Loucy (cell line): ENCODE results near the gene ACAA2.

Experiments used
- H2AFZ ChIP-seq: fragments of 200-600 bp; sonication (generic); 2 replicates; pipeline ENCODE4 v1.6.0; 2016; ENCODE audit warnings: antibody characterized with exemption, mild to moderate bottlenecking, low read length, moderate library complexity
- H3F3A ChIP-seq: fragments of 200-600 bp; 2 replicates; pipeline ENCODE4 v1.6.0; 2016; ENCODE audit warnings: antibody characterized with exemption, low read depth, mild to moderate bottlenecking
- H3K27me3 ChIP-seq: fragments of 200-600 bp; sonication (generic); 2 replicates; pipeline ENCODE4 v1.6.1; 2014; ENCODE audit warnings: low read length, mild to moderate bottlenecking; ENCODE audit not compliant: insufficient read depth, poor library complexity, severe bottlenecking
- H3K36me3 ChIP-seq: fragments of 200-600 bp; sonication (generic); 2 replicates; pipeline ENCODE4 v1.6.1; 2016; ENCODE audit warnings: low read length; ENCODE audit not compliant: insufficient read depth
- H3K4me1 ChIP-seq: fragments of 200-600 bp; sonication (generic); 2 replicates; pipeline ENCODE4 v1.5.1; 2014; ENCODE audit warnings: low read length, mild to moderate bottlenecking; ENCODE audit not compliant: insufficient read depth, poor library complexity, severe bottlenecking
- H3K4me2 ChIP-seq: fragments of 200-600 bp; sonication (generic); 2 replicates; pipeline ENCODE4 v1.6.0; 2014; ENCODE audit warnings: antibody characterized with exemption, low read length, low read depth, mild to moderate bottlenecking; ENCODE audit not compliant: poor library complexity, severe bottlenecking
- H3K4me3 ChIP-seq: fragments of 200-600 bp; sonication (generic); 2 replicates; pipeline ENCODE4 v1.5.1; 2014; ENCODE audit warnings: low read length, mild to moderate bottlenecking, mixed read lengths; ENCODE audit not compliant: poor library complexity, severe bottlenecking
- H3K79me2 ChIP-seq: fragments of 200-600 bp; sonication (generic); 2 replicates; pipeline ENCODE4 v1.6.1; 2014; ENCODE audit warnings: low read length; ENCODE audit not compliant: insufficient read depth
- H3K9ac ChIP-seq: fragments of 200-600 bp; sonication (generic); 2 replicates; pipeline ENCODE4 v1.6.0; 2014; ENCODE audit warnings: mild to moderate bottlenecking, low read depth, low read length, moderate library complexity; ENCODE audit not compliant: poor library complexity, severe bottlenecking
- H3K9me2 ChIP-seq: fragments of 200-600 bp; sonication (generic); replicated peaks from 2 replicates; pipeline ENCODE4 v1.6.1; 2016; ENCODE audit warnings: low read depth, low read length, mixed read lengths
- H3K9me3 ChIP-seq: fragments of 200-600 bp; sonication (generic); 2 replicates; pipeline ENCODE4 v1.6.1; 2014; ENCODE audit warnings: mild to moderate bottlenecking, antibody characterized with exemption, low read length, low read depth; ENCODE audit not compliant: insufficient read depth
- H4K20me1 ChIP-seq: fragments of 200-600 bp; sonication (generic); 2 replicates; pipeline ENCODE4 v1.6.0; 2014; ENCODE audit warnings: antibody characterized with exemption, low read length, mild to moderate bottlenecking; ENCODE audit not compliant: insufficient read depth, poor library complexity, severe bottlenecking
- EZH2phosphoT487 ChIP-seq: fragments of 200-600 bp; IDR thresholded peaks from 2 replicates; pipeline ENCODE4 v1.6.1; 2018; ENCODE audit warnings: antibody characterized with exemption, mild to moderate bottlenecking, moderate library complexity, borderline replicate concordance
- TF ChIP-seq, protein P1 (sequence below): fragments of 200-600 bp; sonication (generic); conservative IDR thresholded peaks from 2 replicates; pipeline ENCODE4 v1.5.1; 2014; ENCODE audit warnings: mild to moderate bottlenecking, antibody characterized with exemption, low read length

The ACAA2 gene

DNA sequence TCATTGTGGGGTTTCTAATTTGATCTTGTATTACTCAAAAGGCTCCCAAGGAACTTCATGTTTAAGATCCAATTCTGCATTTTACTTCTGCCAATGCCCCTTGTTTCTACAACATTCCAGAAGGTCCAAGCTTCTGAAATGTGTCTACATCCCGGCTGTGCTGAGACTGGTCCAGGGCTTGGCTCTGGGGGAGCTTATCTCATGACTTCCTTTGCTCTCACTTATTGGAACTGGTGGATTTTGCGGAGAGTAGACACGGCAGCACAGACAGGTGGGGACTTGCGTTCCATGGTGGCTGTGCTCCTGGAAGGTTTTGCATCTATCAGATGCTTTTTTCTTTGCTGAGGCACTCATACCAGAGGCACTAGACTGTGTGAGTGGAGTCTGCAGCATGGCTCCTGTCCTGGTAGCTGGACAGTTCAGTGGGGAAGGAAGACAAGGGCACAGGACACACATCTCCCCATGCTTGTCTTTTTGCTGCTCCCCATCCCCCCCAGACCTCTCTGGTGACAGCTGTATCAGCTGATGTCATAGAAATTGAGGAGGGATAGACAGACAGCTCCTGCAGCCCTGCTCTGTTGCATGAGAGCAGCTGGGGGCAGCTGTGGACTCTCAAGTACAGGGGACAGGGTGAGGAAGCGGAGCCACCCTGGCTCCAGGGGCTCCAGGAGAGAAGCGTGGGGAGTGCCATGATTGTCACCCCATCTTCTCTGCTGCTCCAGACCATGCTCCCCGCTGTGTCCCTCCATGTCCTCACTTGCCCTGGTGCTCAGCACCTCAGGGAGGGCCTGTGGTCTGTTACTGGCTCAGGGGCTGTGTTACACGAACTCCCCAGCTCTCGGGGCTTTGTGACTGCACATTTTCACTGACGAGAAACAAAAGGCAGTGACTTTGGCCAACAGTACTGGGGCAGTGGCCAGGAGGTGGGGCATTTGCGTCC is 46.0 kb downstream of the ACAA2 start:
- H2AFZ ChIP-seq, result no peak overlapping the region
- H3K4me2 ChIP-seq, result no peak overlapping the region
- no peaks in the 10 kb centered on the region for H3K4me1 ChIP-seq
- TF ChIP-seq, protein P1, sequence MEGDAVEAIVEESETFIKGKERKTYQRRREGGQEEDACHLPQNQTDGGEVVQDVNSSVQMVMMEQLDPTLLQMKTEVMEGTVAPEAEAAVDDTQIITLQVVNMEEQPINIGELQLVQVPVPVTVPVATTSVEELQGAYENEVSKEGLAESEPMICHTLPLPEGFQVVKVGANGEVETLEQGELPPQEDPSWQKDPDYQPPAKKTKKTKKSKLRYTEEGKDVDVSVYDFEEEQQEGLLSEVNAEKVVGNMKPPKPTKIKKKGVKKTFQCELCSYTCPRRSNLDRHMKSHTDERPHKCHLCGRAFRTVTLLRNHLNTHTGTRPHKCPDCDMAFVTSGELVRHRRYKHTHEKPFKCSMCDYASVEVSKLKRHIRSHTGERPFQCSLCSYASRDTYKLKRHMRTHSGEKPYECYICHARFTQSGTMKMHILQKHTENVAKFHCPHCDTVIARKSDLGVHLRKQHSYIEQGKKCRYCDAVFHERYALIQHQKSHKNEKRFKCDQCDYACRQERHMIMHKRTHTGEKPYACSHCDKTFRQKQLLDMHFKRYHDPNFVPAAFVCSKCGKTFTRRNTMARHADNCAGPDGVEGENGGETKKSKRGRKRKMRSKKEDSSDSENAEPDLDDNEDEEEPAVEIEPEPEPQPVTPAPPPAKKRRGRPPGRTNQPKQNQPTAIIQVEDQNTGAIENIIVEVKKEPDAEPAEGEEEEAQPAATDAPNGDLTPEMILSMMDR, result no peak
- no peak for TF ChIP-seq EZH2phosphoT487
- no peaks in the 10 kb centered on the region for H3K9me2 ChIP-seq
- no peaks in the 10 kb centered on the region for H3F3A ChIP-seq
- no peak overlapping the region for H3K4me3 ChIP-seq
- H3K9me3 ChIP-seq, result no peaks in the 10 kb centered on the region
- H4K20me1 ChIP-seq, result no peaks in the 10 kb centered on the region
- H3K9ac ChIP-seq, result no peak overlapping the region
- H3K79me2 ChIP-seq, result no peaks in the 10 kb centered on the region
- H3K27me3 ChIP-seq, result no peaks in the 10 kb centered on the region
- H3K36me3 ChIP-seq, result no peaks in the 10 kb centered on the region

DNA sequence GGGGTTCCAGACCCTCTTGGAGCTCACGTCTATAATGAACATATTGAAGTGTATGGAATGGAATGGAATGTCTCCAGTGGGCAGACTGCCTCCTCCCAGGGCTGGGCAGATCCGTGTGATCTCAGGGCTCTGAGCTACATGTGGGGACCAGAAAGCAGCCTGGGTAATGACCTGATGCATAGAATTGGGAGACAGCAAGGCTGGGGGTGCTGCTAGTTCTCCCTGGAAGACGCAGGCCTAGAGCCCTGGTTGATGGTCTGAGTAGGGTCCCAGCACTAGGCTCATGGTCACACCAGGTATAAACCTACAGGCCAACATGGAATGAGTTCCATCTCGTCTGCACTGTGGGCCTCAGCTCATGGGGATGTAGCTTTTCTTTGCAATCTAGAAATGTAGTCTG is 46.7 kb downstream of the ACAA2 start:
- H3K27me3 ChIP-seq, result no peaks in the 10 kb centered on the region
- no peak overlapping the region for H3K9ac ChIP-seq
- H3K9me2 ChIP-seq, result no peaks in the 10 kb centered on the region
- H3K4me2 ChIP-seq, result no peak overlapping the region
- TF ChIP-seq, protein P1, result no peak
- TF ChIP-seq EZH2phosphoT487, result no peak
- H4K20me1 ChIP-seq, result no peaks in the 10 kb centered on the region
- no peaks in the 10 kb centered on the region for H3K36me3 ChIP-seq
- no peak overlapping the region for H2AFZ ChIP-seq
- H3K4me1 ChIP-seq, result no peaks in the 10 kb centered on the region
- no peaks in the 10 kb centered on the region for H3F3A ChIP-seq
- H3K4me3 ChIP-seq, result no peak overlapping the region
- no peaks in the 10 kb centered on the region for H3K79me2 ChIP-seq
- H3K9me3 ChIP-seq, result no peaks in the 10 kb centered on the region

DNA sequence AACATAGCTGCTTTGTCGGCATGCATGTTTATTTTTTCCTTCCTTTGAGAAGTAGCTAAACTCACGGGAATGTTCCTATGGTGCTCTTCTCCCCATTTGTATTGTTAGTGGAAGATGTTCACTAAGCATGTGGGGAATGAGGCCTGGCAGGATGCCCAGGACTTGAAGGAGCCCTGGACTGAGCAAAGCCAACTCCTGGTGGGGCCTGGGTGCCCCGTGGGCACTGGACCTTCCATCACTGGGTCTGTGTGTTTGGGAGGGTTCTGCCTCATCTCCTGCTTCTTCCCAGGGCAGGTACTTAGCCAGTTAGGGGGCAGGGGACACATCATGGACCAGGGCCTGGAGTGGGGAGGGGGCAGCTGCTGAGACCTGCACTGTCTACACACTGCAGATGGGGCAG is 49.3 kb downstream of the ACAA2 start:
- no peaks in the 10 kb centered on the region for H3K9me2 ChIP-seq
- no peak overlapping the region for H3K9ac ChIP-seq
- no peaks in the 10 kb centered on the region for H3F3A ChIP-seq
- no peak overlapping the region for H3K4me3 ChIP-seq
- H3K27me3 ChIP-seq, result no peaks in the 10 kb centered on the region
- no peak for TF ChIP-seq EZH2phosphoT487
- TF ChIP-seq, protein P1, result no peak
- no peak overlapping the region for H2AFZ ChIP-seq
- no peaks in the 10 kb centered on the region for H4K20me1 ChIP-seq
- H3K4me1 ChIP-seq, result no peaks in the 10 kb centered on the region
- H3K79me2 ChIP-seq, result no peaks in the 10 kb centered on the region
- no peaks in the 10 kb centered on the region for H3K9me3 ChIP-seq
- no peak overlapping the region for H3K4me2 ChIP-seq
- H3K36me3 ChIP-seq, result no peaks in the 10 kb centered on the region
